KMS-11 (cell line): ENCODE results near the gene NFKBIL1.

Source experiments
- H2AFZ ChIP-seq: fragments of 200-600 bp; sonication (generic); 2 replicates; pipeline ENCODE4 v1.6.1; 2016; ENCODE audit warnings: antibody characterized with exemption, mixed run types, low read depth
- H3K27ac ChIP-seq: fragments of 200-600 bp; sonication (generic); 2 replicates; pipeline ENCODE4 v1.6.1; 2016; ENCODE audit warnings: mild to moderate bottlenecking, mixed run types
- H3K27me3 ChIP-seq: fragments of 200-600 bp; sonication (generic); 2 replicates; pipeline ENCODE4 v1.6.1; 2017; ENCODE audit warnings: mild to moderate bottlenecking, low read depth, mixed run types, moderate library complexity; ENCODE audit not compliant: insufficient read depth
- H3K36me3 ChIP-seq: fragments of 200-600 bp; sonication (generic); 2 replicates; pipeline ENCODE4 v1.6.1; 2017; ENCODE audit warnings: mild to moderate bottlenecking, mixed run types; ENCODE audit not compliant: insufficient read depth
- H3K4me1 ChIP-seq: fragments of 200-600 bp; sonication (generic); 2 replicates; pipeline ENCODE4 v1.6.1; 2016; ENCODE audit warnings: mild to moderate bottlenecking, low read depth, mixed run types; ENCODE audit not compliant: poor library complexity, severe bottlenecking
- H3K4me2 ChIP-seq: fragments of 200-600 bp; sonication (generic); 2 replicates; pipeline ENCODE4 v1.7.0; 2016; ENCODE audit warnings: mild to moderate bottlenecking, mixed run types
- H3K4me3 ChIP-seq: fragments of 200-600 bp; sonication (generic); IDR thresholded peaks from 2 replicates; pipeline ENCODE4 v1.6.1; 2017; ENCODE audit warnings: low read depth, low read length, mixed read lengths; ENCODE audit not compliant: insufficient read depth
- H3K79me2 ChIP-seq: fragments of 200-600 bp; sonication (generic); 2 replicates; pipeline ENCODE4 v1.6.1; 2016; ENCODE audit warnings: low read depth, mixed run types; ENCODE audit not compliant: insufficient read depth
- H3K9ac ChIP-seq: fragments of 200-600 bp; sonication (generic); 2 replicates; pipeline ENCODE4 v1.6.1; 2016; ENCODE audit warnings: mild to moderate bottlenecking, mixed run types
- H4K20me1 ChIP-seq: fragments of 200-600 bp; sonication (generic); 2 replicates; pipeline ENCODE4 v1.6.1; 2016; ENCODE audit warnings: mild to moderate bottlenecking, mixed run types; ENCODE audit not compliant: insufficient read depth
- CTCF ChIP-seq: fragments of 200-600 bp; sonication (generic); conservative IDR thresholded peaks from 2 replicates; pipeline ENCODE4 v1.6.1; 2017; ENCODE audit warnings: low read depth, mild to moderate bottlenecking, antibody characterized with exemption, low read length, moderate library complexity, mixed read lengths

The NFKBIL1 gene

GRCh38 chr6:31559958-31560696 lies 12.7 kb downstream of the NFKBIL1 start:
- Histone ChIP-seq H3K4me1 (peaks cover 17% of the 10 kb centered on the region), H3K79me2 (no peaks in the 10 kb centered on the region), H4K20me1 (no peaks in the 10 kb centered on the region), H2AFZ (no peak overlapping the region), H3K4me2 (no peak overlapping the region), H3K27ac (no peak overlapping the region), H3K36me3 (no peaks in the 10 kb centered on the region), H3K9ac (no peak overlapping the region), H3K27me3 (peaks cover 11% of the 10 kb centered on the region), H3K4me3 (no peak overlapping the region)
- TF ChIP-seq CTCF: no peak

GRCh38 chr6:31560697-31561058 lies 13.3 kb downstream of the NFKBIL1 start:
- H4K20me1 ChIP-seq: no peaks in the 10 kb centered on the region
- H3K4me3 ChIP-seq: no peak overlapping the region
- H3K4me1 ChIP-seq: peaks cover 17% of the 10 kb centered on the region
- no peak overlapping the region for H3K9ac ChIP-seq
- peaks cover 13% of the 10 kb centered on the region for H3K27me3 ChIP-seq
- no peaks in the 10 kb centered on the region for H3K36me3 ChIP-seq
- H3K4me2 ChIP-seq: no peak overlapping the region
- no peak overlapping the region for H3K27ac ChIP-seq
- H2AFZ ChIP-seq: no peak overlapping the region
- H3K79me2 ChIP-seq: no peaks in the 10 kb centered on the region
- no peak for TF ChIP-seq CTCF

GRCh38 chr6:31567531-31568370 lies 20.3 kb downstream of the NFKBIL1 start:
- Histone ChIP-seq H4K20me1 (no peaks in the 10 kb centered on the region), H3K79me2 (no peaks in the 10 kb centered on the region), H3K36me3 (no peaks in the 10 kb centered on the region), H2AFZ (no peak overlapping the region), H3K27me3 (peaks cover 45% of the 10 kb centered on the region), H3K4me1 (peaks cover 54% of the 10 kb centered on the region), H3K4me3 (no peak overlapping the region), H3K4me2 (peak overlapping the region; percentile 69), H3K9ac (no peak overlapping the region), H3K27ac (peak overlapping the region; percentile 21; the same call in 1 of the 2 replicates)
- TF ChIP-seq CTCF: no peak

- H2AFZ ChIP-seq: no peak overlapping the region
- H3K79me2 ChIP-seq: no peaks in the 10 kb centered on the region
- peak overlapping the region; percentile 86 for H3K4me2 ChIP-seq
- no peak overlapping the region for H3K9ac ChIP-seq
- TF ChIP-seq CTCF: no peak
- H3K27me3 ChIP-seq: peaks cover 44% of the 10 kb centered on the region
- no peak overlapping the region for H3K4me3 ChIP-seq
- H3K36me3 ChIP-seq: no peaks in the 10 kb centered on the region
- peaks cover 54% of the 10 kb centered on the region for H3K4me1 ChIP-seq
- H3K27ac ChIP-seq: peak overlapping the region; percentile 21; the same call in 1 of the 2 replicates
- no peaks in the 10 kb centered on the region for H4K20me1 ChIP-seq
Measured at GRCh38 chr6:31568537-31568961, 21.1 kb downstream of the NFKBIL1 start.
